Smooth muscle cell (in vitro differentiated cells): ENCODE results near the gene GAREM2. TPM values are rescaled to one million over a fixed set of nuclear protein-coding genes. Genes with fewer than 3 reads are reported as not detected.

Source experiments
- DNase-seq: peaks from one replicate; lab custom pipeline; 2025; ENCODE audit not compliant: unreplicated experiment; lab: John Stamatoyannopoulos, UW
- H2AFZ ChIP-seq: fragments of 200-600 bp; sonication (generic); 2 replicates; pipeline ENCODE4 v1.6.0; 2016; ENCODE audit warnings: antibody characterized with exemption, low read depth, mild to moderate bottlenecking
- H3F3A ChIP-seq: fragments of 200-600 bp; sonication (generic); 2 replicates; pipeline ENCODE4 v1.6.0; 2017; ENCODE audit warnings: antibody characterized with exemption, low read depth
- H3K27ac ChIP-seq: fragments of 200-600 bp; sonication (generic); 2 replicates; pipeline ENCODE4 v1.5.1; 2016; ENCODE audit warnings: low read depth, mild to moderate bottlenecking
- H3K27me3 ChIP-seq: fragments of 200-600 bp; sonication (generic); 2 replicates; pipeline ENCODE4 v1.6.1; 2016; ENCODE audit warnings: low read depth, mild to moderate bottlenecking
- H3K36me3 ChIP-seq: fragments of 200-600 bp; sonication (generic); 2 replicates; pipeline ENCODE4 v1.5.1; 2016; ENCODE audit warnings: low read depth
- H3K4me1 ChIP-seq: fragments of 200-600 bp; sonication (generic); 2 replicates; pipeline ENCODE4 v1.5.1; 2016; ENCODE audit warnings: low read depth
- H3K4me2 ChIP-seq: fragments of 200-600 bp; sonication (generic); 2 replicates; pipeline ENCODE4 v1.6.0; 2016; ENCODE audit warnings: mild to moderate bottlenecking
- H3K4me3 ChIP-seq: fragments of 200-600 bp; sonication (generic); 2 replicates; pipeline ENCODE4 v1.5.1; 2016; ENCODE audit warnings: mild to moderate bottlenecking
- H3K79me2 ChIP-seq: fragments of 200-600 bp; sonication (generic); 2 replicates; pipeline ENCODE4 v1.6.0; 2016; ENCODE audit warnings: low read depth, mild to moderate bottlenecking
- H3K9ac ChIP-seq: fragments of 200-600 bp; sonication (generic); 2 replicates; pipeline ENCODE4 v1.6.0; 2016; ENCODE audit warnings: low read depth
- H3K9me3 ChIP-seq: fragments of 200-600 bp; sonication (generic); replicated peaks from 2 replicates; pipeline ENCODE4 v1.5.1; 2016; ENCODE audit warnings: low read depth
- H4K20me1 ChIP-seq: fragments of 200-600 bp; sonication (generic); 2 replicates; pipeline ENCODE4 v1.6.0; 2016; ENCODE audit warnings: low read depth
- WGBS: methylation state at CpG from one replicate; pipeline ENCODE4 v1.1.7; 2016; ENCODE audit warnings: low lambda C conversion rate; 5-methylcytosine and 5-hydroxymethylcytosine counted together
- polyA plus RNA-seq: library from polyadenylated mRNA; unstranded; fragments of >200 nt; fragmentation: Nextera tagmentation; extraction: Ambion mirVana; gene quantifications from 2 replicates; pipeline ENCODE4 v1.2.1, GENCODE V29; 2016
- total RNA-seq: library from RNA; depleted of rRNA; stranded (reverse); fragments of >200 nt; gene quantifications from 2 replicates; pipeline ENCODE4 v1.2.3, GENCODE V29; 2014
- TF ChIP-seq, protein P1 (sequence below): fragments of 200-600 bp; sonication (generic); IDR thresholded peaks from 2 replicates; pipeline ENCODE4 v1.5.1; 2017; ENCODE audit warnings: borderline replicate concordance, mild to moderate bottlenecking, antibody characterized with exemption; ENCODE audit not compliant: insufficient read depth, poor library complexity, severe bottlenecking

Gene GAREM2
- total and polyA plus RNA-seq, 2 experiments from 2014 or later = 2.9 to 16.2 TPM

- H3K27me3 ChIP-seq = no peaks in the 10 kb centered on the region
- H3K4me1 ChIP-seq = no peaks in the 10 kb centered on the region
- peaks cover 40% of the 10 kb centered on the region for H3K79me2 ChIP-seq
- TF ChIP-seq, protein P1, sequence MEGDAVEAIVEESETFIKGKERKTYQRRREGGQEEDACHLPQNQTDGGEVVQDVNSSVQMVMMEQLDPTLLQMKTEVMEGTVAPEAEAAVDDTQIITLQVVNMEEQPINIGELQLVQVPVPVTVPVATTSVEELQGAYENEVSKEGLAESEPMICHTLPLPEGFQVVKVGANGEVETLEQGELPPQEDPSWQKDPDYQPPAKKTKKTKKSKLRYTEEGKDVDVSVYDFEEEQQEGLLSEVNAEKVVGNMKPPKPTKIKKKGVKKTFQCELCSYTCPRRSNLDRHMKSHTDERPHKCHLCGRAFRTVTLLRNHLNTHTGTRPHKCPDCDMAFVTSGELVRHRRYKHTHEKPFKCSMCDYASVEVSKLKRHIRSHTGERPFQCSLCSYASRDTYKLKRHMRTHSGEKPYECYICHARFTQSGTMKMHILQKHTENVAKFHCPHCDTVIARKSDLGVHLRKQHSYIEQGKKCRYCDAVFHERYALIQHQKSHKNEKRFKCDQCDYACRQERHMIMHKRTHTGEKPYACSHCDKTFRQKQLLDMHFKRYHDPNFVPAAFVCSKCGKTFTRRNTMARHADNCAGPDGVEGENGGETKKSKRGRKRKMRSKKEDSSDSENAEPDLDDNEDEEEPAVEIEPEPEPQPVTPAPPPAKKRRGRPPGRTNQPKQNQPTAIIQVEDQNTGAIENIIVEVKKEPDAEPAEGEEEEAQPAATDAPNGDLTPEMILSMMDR = no peak
- H3F3A ChIP-seq = no peaks in the 10 kb centered on the region
- no peaks in the 10 kb centered on the region for H3K9me3 ChIP-seq
- peaks cover 17% of the 10 kb centered on the region for H3K36me3 ChIP-seq
- H4K20me1 ChIP-seq = peaks cover 47% of the 10 kb centered on the region
- H3K4me2 ChIP-seq = no peak overlapping the region
- 93% methylated on average over 1 of the region's 1 CpG for WGBS
- H3K4me3 ChIP-seq = no peak overlapping the region
- no peak for DNase-seq
- no peak overlapping the region for H3K27ac ChIP-seq
- H2AFZ ChIP-seq = no peak overlapping the region
- H3K9ac ChIP-seq = no peak overlapping the region
Observed at GRCh38 chr2:26237868-26238267, 65.0 kb downstream of the GAREM2 start.

DNA sequence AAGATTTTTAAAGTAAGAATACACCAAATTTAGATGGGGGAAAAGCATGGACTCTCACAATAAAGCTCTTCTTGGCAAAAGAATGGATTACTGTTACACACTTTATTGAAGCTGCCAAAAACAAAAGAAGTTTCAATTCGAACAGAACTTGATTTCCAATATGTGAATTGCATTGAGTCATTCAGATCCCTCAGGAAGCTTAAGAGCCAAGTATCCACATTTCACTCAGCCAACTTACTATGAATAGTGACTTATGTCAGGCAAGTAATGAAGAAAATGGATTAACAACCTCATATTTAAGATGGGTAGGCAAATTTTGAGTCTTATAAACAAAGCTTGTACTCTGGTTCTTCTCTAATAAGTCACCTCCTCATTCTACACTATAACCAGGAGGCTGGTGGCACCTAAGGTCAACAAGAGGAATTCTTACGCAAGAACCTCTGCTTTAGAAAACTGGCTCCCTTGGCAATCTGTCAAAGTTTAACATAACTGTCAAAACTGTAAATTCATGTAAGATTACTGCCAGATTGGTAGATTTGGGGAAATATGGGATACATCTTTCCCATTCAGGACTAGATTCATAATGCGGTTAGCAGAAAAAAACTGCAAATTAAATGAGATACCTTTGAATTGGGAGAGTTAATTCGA, 65.5 kb downstream of the GAREM2 start:
- no peak overlapping the region for H2AFZ ChIP-seq
- peaks cover 45% of the 10 kb centered on the region for H3K79me2 ChIP-seq
- H4K20me1 ChIP-seq = peaks cover 47% of the 10 kb centered on the region
- no peaks in the 10 kb centered on the region for H3F3A ChIP-seq
- peaks cover 13% of the 10 kb centered on the region for H3K36me3 ChIP-seq
- 97% methylated on average over 4 of the region's 4 CpGs for WGBS
- no peaks in the 10 kb centered on the region for H3K9me3 ChIP-seq
- no peak for DNase-seq
- no peak overlapping the region for H3K4me3 ChIP-seq
- H3K4me1 ChIP-seq = no peaks in the 10 kb centered on the region
- no peak overlapping the region for H3K27ac ChIP-seq
- no peaks in the 10 kb centered on the region for H3K27me3 ChIP-seq
- H3K9ac ChIP-seq = no peak overlapping the region
- no peak overlapping the region for H3K4me2 ChIP-seq
- TF ChIP-seq, protein P1 = no peak

Other genes starting within 250 kb of the GAREM2 start
- 13.0 and 14.7 TPM in 2 replicates for gene KIF3C, start 190.6 kb upstream of the GAREM2 start, total RNA-seq
- gene KIF3C, start 190.6 kb upstream of the GAREM2 start, polyA plus RNA-seq = 18.9 and 21.2 TPM in 2 replicates
- 121 and 149 TPM in 2 replicates for gene RAB10, start 139.0 kb upstream of the GAREM2 start, total RNA-seq
- 101 and 111 TPM in 2 replicates for gene RAB10, start 139.0 kb upstream of the GAREM2 start, polyA plus RNA-seq
- gene HADHA, start 71.5 kb downstream of the GAREM2 start, total RNA-seq = 96.9 and 104 TPM in 2 replicates
- gene HADHA, start 71.5 kb downstream of the GAREM2 start, polyA plus RNA-seq = 90.1 and 111 TPM in 2 replicates
- 70.8 and 103 TPM in 2 replicates for gene HADHB, start 71.9 kb downstream of the GAREM2 start, total RNA-seq
- 89.1 and 96.1 TPM in 2 replicates for gene HADHB, start 71.9 kb downstream of the GAREM2 start, polyA plus RNA-seq
- gene SELENOI, start 173.1 kb downstream of the GAREM2 start, total RNA-seq = 26.3 and 26.8 TPM in 2 replicates
- 3.3 and 5.3 TPM in 2 replicates for gene SELENOI, start 173.1 kb downstream of the GAREM2 start, polyA plus RNA-seq
- gene ADGRF3, start 173.7 kb downstream of the GAREM2 start, total RNA-seq = not detected in 2 replicates
- gene ADGRF3, start 173.7 kb downstream of the GAREM2 start, polyA plus RNA-seq = 0.06 and 0.37 TPM in 2 replicates
- gene DRC1, start 228.8 kb downstream of the GAREM2 start, total RNA-seq = 0.09 TPM in 1 of 2 replicates, not detected in the other
- 0.14 TPM in 1 of 2 replicates, not detected in the other for gene DRC1, start 228.8 kb downstream of the GAREM2 start, polyA plus RNA-seq